HepG2 (cell line): ENCODE results near the gene SLCO4A1. TPM values are rescaled to one million over a fixed set of nuclear protein-coding genes. Genes with fewer than 3 reads are reported as not detected.

Experiments
- CHCHD3 ChIP-seq: sonication (generic); formaldehyde crosslinking; IDR thresholded peaks from 2 replicates; pipeline ENCODE4 v1.8.0; 2022; ENCODE audit warnings: mild to moderate bottlenecking, missing genetic modification reagents, moderate library complexity
- GLI4 ChIP-seq: sonication (generic); formaldehyde crosslinking; IDR thresholded peaks from 2 replicates; pipeline ENCODE4 v1.5.1; 2020; ENCODE audit warnings: missing genetic modification reagents, mild to moderate bottlenecking, moderate library complexity, borderline replicate concordance
- IKZF4 ChIP-seq: sonication (generic); formaldehyde crosslinking; IDR thresholded peaks from 2 replicates; pipeline ENCODE4 v1.5.1; 2020; ENCODE audit warnings: borderline replicate concordance, mild to moderate bottlenecking, low read depth, missing genetic modification reagents; ENCODE audit errors: not compliant biosample characterization
- LCORL ChIP-seq, 2 experiments: fragments of 450-650 bp in 1 of 2; sonication (generic) in 1 of 2; formaldehyde crosslinking in 1 of 2; IDR thresholded peaks; 2 replicates each; pipeline versions ENCODE4 v1.5.0 to v1.6.1; 2017 to 2020; ENCODE audit warnings: antibody characterized with exemption in 1 of 2, missing genetic modification reagents in 1 of 2
- MYNN ChIP-seq: sonication (generic); formaldehyde crosslinking; IDR thresholded peaks from 2 replicates; pipeline ENCODE4 v1.4.0; 2020; ENCODE audit warnings: mild to moderate bottlenecking, low read depth, missing genetic modification reagents
- NR1H2 ChIP-seq: sonication (generic); formaldehyde crosslinking; IDR thresholded peaks from 2 replicates; pipeline ENCODE4 v1.8.1; 2022; ENCODE audit warnings: low read depth, missing genetic modification reagents, borderline replicate concordance
- PRMT3 ChIP-seq: sonication (generic); formaldehyde crosslinking; IDR thresholded peaks from 2 replicates; pipeline ENCODE4 v1.8.1; 2022; ENCODE audit warnings: low read depth, mild to moderate bottlenecking, moderate library complexity, missing genetic modification reagents, borderline replicate concordance
- SIN3A ChIP-seq: IDR thresholded peaks from 2 replicates; pipeline ENCODE4 v1.6.1; 2011; ENCODE audit warnings: low read depth, mild to moderate bottlenecking, control low read depth, low read length, borderline replicate concordance
- TAF1 ChIP-seq: sonication (generic); formaldehyde crosslinking; IDR thresholded peaks from 2 replicates; pipeline ENCODE4 v1.4.0; 2020; ENCODE audit warnings: missing genetic modification reagents
- TFAP4 ChIP-seq: sonication (generic); IDR thresholded peaks from 2 replicates; pipeline ENCODE4 v1.6.1; 2016; ENCODE audit warnings: low read depth, borderline replicate concordance
- ZNF136 ChIP-seq: sonication (generic); formaldehyde crosslinking; IDR thresholded peaks from 2 replicates; pipeline ENCODE4 v1.8.1; 2022; ENCODE audit warnings: low read depth, mild to moderate bottlenecking, moderate library complexity, missing genetic modification reagents
- ZNF263 ChIP-seq: sonication (generic); formaldehyde crosslinking; IDR thresholded peaks from 2 replicates; pipeline ENCODE4 v1.4.0; 2020; ENCODE audit warnings: missing genetic modification reagents
- ZNF276 ChIP-seq: sonication (generic); formaldehyde crosslinking; IDR thresholded peaks from 2 replicates; pipeline ENCODE4 v1.4.0; 2020; ENCODE audit warnings: mild to moderate bottlenecking, low read depth, missing genetic modification reagents
- ZNF484 ChIP-seq: sonication (generic); formaldehyde crosslinking; IDR thresholded peaks from 2 replicates; pipeline ENCODE4 v1.5.1; 2020; ENCODE audit warnings: mild to moderate bottlenecking, low read depth, missing genetic modification reagents, borderline replicate concordance
- ZNF747 ChIP-seq: sonication (generic); formaldehyde crosslinking; IDR thresholded peaks from 2 replicates; pipeline ENCODE4 v1.8.1; 2023; ENCODE audit warnings: missing genetic modification reagents, mild to moderate bottlenecking, borderline replicate concordance
- ZNF816 ChIP-seq: sonication (generic); formaldehyde crosslinking; IDR thresholded peaks from 2 replicates; pipeline ENCODE4 v1.8.0; 2022; ENCODE audit warnings: missing genetic modification reagents, mild to moderate bottlenecking, borderline replicate concordance
- polyA plus RNA-seq, 8 experiments: library from polyadenylated mRNA; depleted of rRNA in 3 of 8; stranded (reverse) in 7 of 8; unstranded in 1 of 8; fragments of >200 nt; fragmentation: Illumina TruSeq in 4 of 8; extraction: Trizol in 4 of 8; gene quantifications; 2 replicates each; pipeline versions ENCODE4 v1.2.1 to v1.2.3, GENCODE V29; 2011 to 2016; ENCODE audit warnings: low read depth in 4 of 8, missing spikeins in 1 of 8, mixed read lengths in 1 of 8; ENCODE audit not compliant: insufficient read depth in 1 of 8
- total RNA-seq, 5 experiments: library from RNA; depleted of rRNA; stranded (reverse); fragments of >200 nt; fragmentation: Illumina TruSeq; extraction: Trizol; gene quantifications; 2 replicates each; pipeline ENCODE4 v1.2.3, GENCODE V29; 2016; ENCODE audit warnings: low read depth in 1 of 5
- TF ChIP-seq, protein P1 (sequence below): sonication (generic); formaldehyde crosslinking; IDR thresholded peaks from 2 replicates; pipeline ENCODE4 v1.5.0; 2020; ENCODE audit warnings: mild to moderate bottlenecking, missing genetic modification reagents
- TF ChIP-seq, protein P2 (sequence below): sonication (generic); formaldehyde crosslinking; IDR thresholded peaks from 2 replicates; pipeline ENCODE4 v1.5.1; 2020; ENCODE audit warnings: missing genetic modification reagents, mild to moderate bottlenecking, borderline replicate concordance

Gene SLCO4A1
- total and polyA plus RNA-seq, 2 of the 13 experiments (the other 11 are each of a cell fraction or from before 2014, with no cell fraction given) = 55.5 to 112 TPM

GRCh38 chr20:62642666-62643520 is 590 bp downstream of the SLCO4A1 start (continued):
- TF ChIP-seq ZNF276 (0 out of 2 replicates have a peak, but pooled peaks have one; percentile 4), ZNF484 (CRISPR knock-in tag) (no peak), LCORL (IDR thresholded peaks at IDR 0.05) (no peak), LCORL (CRISPR knock-in tag; IDR thresholded peaks at IDR 0.05) (peak; percentile 21; the same call in 1 of the 2 replicates), IKZF4 (CRISPR knock-in tag) (peak; percentile 82), MYNN (CRISPR knock-in tag) (no peak), NR1H2 (CRISPR knock-in tag) (0 out of 2 replicates have a peak, but pooled peaks have one; percentile 49), GLI4 (CRISPR knock-in tag) (0 out of 2 replicates have a peak, but pooled peaks have one; percentile 17), ZNF136 (CRISPR knock-in tag) (peak; percentile 82; the same call in 1 of the 2 replicates), PRMT3 (CRISPR knock-in tag) (no peak), SIN3A (no peak), ZNF747 (CRISPR knock-in tag) (no peak), CHCHD3 (CRISPR knock-in tag) (0 out of 2 replicates have a peak, but pooled peaks have one; percentile 48), TFAP4 (peak; percentile 45; the same call in 1 of the 2 replicates), TAF1 (CRISPR knock-in tag) (peak; percentile 45), ZNF263 (CRISPR knock-in tag) (peak; percentile 16; the same call in 1 of the 2 replicates), ZNF816 (CRISPR knock-in tag) (no peak)
- TF ChIP-seq, protein P1, sequence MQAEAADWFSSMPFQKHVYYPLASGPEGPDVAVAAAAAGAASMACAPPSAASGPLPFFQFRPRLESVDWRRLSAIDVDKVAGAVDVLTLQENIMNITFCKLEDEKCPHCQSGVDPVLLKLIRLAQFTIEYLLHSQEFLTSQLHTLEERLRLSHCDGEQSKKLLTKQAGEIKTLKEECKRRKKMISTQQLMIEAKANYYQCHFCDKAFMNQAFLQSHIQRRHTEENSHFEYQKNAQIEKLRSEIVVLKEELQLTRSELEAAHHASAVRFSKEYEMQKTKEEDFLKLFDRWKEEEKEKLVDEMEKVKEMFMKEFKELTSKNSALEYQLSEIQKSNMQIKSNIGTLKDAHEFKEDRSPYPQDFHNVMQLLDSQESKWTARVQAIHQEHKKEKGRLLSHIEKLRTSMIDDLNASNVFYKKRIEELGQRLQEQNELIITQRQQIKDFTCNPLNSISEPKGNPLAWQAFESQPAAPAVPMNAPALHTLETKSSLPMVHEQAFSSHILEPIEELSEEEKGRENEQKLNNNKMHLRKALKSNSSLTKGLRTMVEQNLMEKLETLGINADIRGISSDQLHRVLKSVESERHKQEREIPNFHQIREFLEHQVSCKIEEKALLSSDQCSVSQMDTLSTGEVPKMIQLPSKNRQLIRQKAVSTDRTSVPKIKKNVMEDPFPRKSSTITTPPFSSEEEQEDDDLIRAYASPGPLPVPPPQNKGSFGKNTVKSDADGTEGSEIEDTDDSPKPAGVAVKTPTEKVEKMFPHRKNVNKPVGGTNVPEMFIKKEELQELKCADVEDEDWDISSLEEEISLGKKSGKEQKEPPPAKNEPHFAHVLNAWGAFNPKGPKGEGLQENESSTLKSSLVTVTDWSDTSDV (CRISPR knock-in tag) = 0 out of 2 replicates have a peak, but pooled peaks have one; percentile 74
- TF ChIP-seq, protein P2, sequence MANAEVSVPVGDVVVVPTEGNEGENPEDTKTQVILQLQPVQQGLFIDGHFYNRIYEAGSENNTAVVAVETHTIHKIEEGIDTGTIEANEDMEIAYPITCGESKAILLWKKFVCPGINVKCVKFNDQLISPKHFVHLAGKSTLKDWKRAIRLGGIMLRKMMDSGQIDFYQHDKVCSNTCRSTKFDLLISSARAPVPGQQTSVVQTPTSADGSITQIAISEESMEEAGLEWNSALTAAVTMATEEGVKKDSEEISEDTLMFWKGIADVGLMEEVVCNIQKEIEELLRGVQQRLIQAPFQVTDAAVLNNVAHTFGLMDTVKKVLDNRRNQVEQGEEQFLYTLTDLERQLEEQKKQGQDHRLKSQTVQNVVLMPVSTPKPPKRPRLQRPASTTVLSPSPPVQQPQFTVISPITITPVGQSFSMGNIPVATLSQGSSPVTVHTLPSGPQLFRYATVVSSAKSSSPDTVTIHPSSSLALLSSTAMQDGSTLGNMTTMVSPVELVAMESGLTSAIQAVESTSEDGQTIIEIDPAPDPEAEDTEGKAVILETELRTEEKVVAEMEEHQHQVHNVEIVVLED = peak; percentile 39; the same call in 1 of the 2 replicates
